Spleen (tissue), 11 donors: ENCODE measurements around the gene GCNA. TPM values are rescaled to one million over a fixed set of nuclear protein-coding genes. Genes with fewer than 3 reads are reported as not detected.

ENCODE experiments used
- DNase-seq: peaks from one replicate; pipeline ENCODE4 v3.0.0-alpha.2; 2020
- H3K27ac ChIP-seq, 8 donors: fragments of 200-600 bp; sonication (generic) in 7 of 8; 1 replicate in 4 of 8; 2 replicates in 4 of 8; pipeline versions ENCODE4 v1.5.0 to v1.8.0; 2016 to 2021; ENCODE audit warnings: inconsistent platforms in 4 of 8, mild to moderate bottlenecking in 4 of 8, moderate library complexity in 1 of 8
- H3K27me3 ChIP-seq, 7 donors: fragments of 200-600 bp; sonication (generic) in 6 of 7; replicated peaks in 1 of 7; 1 replicate in 4 of 7; 2 replicates in 3 of 7; pipeline versions ENCODE4 v1.5.0 to v1.8.0; 2016 to 2021; ENCODE audit warnings: inconsistent platforms in 3 of 7, mild to moderate bottlenecking in 1 of 7
- H3K36me3 ChIP-seq, 6 donors: fragments of 200-600 bp; sonication (generic) in 5 of 6; 1 replicate in 4 of 6; 2 replicates in 2 of 6; pipeline versions ENCODE4 v1.5.0 to v1.8.0; 2016 to 2021; ENCODE audit warnings: inconsistent platforms in 2 of 6
- H3K4me1 ChIP-seq, 6 donors: fragments of 200-600 bp; sonication (generic) in 5 of 6; 1 replicate in 3 of 6; 2 replicates in 3 of 6; pipeline versions ENCODE4 v1.5.0 to v1.8.0; 2016 to 2021; ENCODE audit warnings: inconsistent platforms in 3 of 6
- H3K4me3 ChIP-seq, 8 donors: fragments of 200-600 bp; sonication (generic) in 7 of 8; 1 replicate in 4 of 8; 2 replicates in 4 of 8; pipeline versions ENCODE4 v1.5.0 to v1.8.0; 2016 to 2021; ENCODE audit warnings: inconsistent platforms in 4 of 8, mild to moderate bottlenecking in 4 of 8, moderate library complexity in 2 of 8
- H3K9me3 ChIP-seq, 8 donors: fragments of 200-600 bp; sonication (generic) in 7 of 8; 1 replicate in 4 of 8; 2 replicates in 4 of 8; pipeline versions ENCODE4 v1.5.0 to v1.8.0; 2016 to 2021; ENCODE audit warnings: inconsistent platforms in 4 of 8
- POLR2A ChIP-seq, 3 donors: fragments of 450-650 bp; IDR thresholded peaks; one replicate each; pipeline ENCODE4 v1.5.1; 2017; ENCODE audit warnings: antibody characterized with exemption in 3 of 3, mild to moderate bottlenecking in 1 of 3
- POLR2AphosphoS5 ChIP-seq, 3 donors: sonication (generic); formaldehyde crosslinking; IDR thresholded peaks; one replicate each; pipeline ENCODE4 v1.5.1; 2017; ENCODE audit warnings: antibody characterized with exemption in 3 of 3
- WGBS, 5 donors: extraction: QIAGEN DNeasy Blood & Tissue Kit in 3 of 5; methylation state at CpG; one replicate each; pipeline versions ENCODE4 v1.1.5 to v1.1.7; 2013 to 2018; 5-methylcytosine and 5-hydroxymethylcytosine counted together
- intact Hi-C: fragments of 100-400 bp; cut with DNase I; formaldehyde crosslinking; loops from one replicate; pipeline ENCODE4 v1.15.0; 2023; ENCODE audit warnings: low total_unique reads
- polyA plus RNA-seq, 3 donors: library from polyadenylated mRNA; stranded (reverse); fragments of 200-250 nt; gene quantifications; one replicate each; pipeline ENCODE4 v1.2.1, GENCODE V29; 2013
- total RNA-seq, 7 donors: library from RNA; depleted of rRNA in 3 of 7; stranded (reverse); fragments of >200 nt in 3 of 7; fragmentation: NEBNext Ultra II Directional in 4 of 7; extraction: Animal tissue kit (Norgen Biotek cat#: 25700) in 4 of 7; gene quantifications; one replicate each; pipeline versions ENCODE4 v1.1.0 to v1.2.1, GENCODE V29; 2016 to 2021
- TF ChIP-seq, protein P1 (sequence below), 11 experiments: fragments of 200-600 bp in 7 of 11; fragments of 450-650 bp in 4 of 11; sonication (generic) in 4 of 11; IDR thresholded peaks in 8 of 11; conservative IDR thresholded peaks in 3 of 11; 1 replicate in 7 of 11; 2 replicates in 4 of 11; pipeline versions ENCODE4 v1.4.0 to v1.8.0; 2016 to 2021; ENCODE audit warnings: antibody characterized with exemption in 11 of 11, inconsistent platforms in 4 of 11, mild to moderate bottlenecking in 1 of 11
- donor health status: healthy with polysubstance abuse.
- donor health status: DM: no; HTN: no; CAD: no; lungs with moderate emphysema.
- donor health status: DM: no; HTN: no; CAD: no.
- donor health status: Bipolar disorder and iron deficiency.
- donor health status: healthy.
- donor health status: DM: no; HTN: no; CAD: no.
- donor health status: DM: yes; HTN: yes; CAD: no.

GCNA gene
- total and polyA plus RNA-seq, 10 donors: 1.8 to 12.8 (median 3.8) TPM

DNA sequence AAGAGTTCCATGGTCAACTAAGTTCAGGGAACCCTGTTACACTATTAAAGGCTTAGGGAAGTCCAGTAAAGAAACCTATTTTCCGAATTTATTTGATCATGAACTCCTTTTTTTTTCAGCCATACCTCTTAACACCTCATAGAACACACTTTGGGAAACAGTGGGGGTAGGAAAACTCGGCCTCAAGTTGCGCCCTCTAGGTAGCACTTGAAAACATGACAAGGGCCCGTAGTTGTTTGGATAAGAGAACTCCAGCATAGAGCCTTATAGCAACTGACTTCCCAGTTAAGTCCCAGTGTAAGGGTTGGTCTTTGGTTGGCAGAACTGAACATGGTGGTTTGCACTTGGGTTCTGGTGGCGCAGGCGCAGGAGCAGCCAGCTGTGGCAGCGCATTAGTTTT, 30.9 kb upstream of the GCNA start:
- Histone ChIP-seq H3K27me3 (no peaks in the 10 kb centered on the region), H3K27ac (no peak overlapping the region), H3K4me1 (peaks cover 8 to 55% (median 27%) of the 10 kb centered on the region in 6 donors), H3K4me3 (no peak overlapping the region), H3K36me3 (peaks cover 0 to 91% (median 31%) of the 10 kb centered on the region in 6 donors), H3K9me3 (no peaks in the 10 kb centered on the region)
- TF ChIP-seq, protein P1, sequence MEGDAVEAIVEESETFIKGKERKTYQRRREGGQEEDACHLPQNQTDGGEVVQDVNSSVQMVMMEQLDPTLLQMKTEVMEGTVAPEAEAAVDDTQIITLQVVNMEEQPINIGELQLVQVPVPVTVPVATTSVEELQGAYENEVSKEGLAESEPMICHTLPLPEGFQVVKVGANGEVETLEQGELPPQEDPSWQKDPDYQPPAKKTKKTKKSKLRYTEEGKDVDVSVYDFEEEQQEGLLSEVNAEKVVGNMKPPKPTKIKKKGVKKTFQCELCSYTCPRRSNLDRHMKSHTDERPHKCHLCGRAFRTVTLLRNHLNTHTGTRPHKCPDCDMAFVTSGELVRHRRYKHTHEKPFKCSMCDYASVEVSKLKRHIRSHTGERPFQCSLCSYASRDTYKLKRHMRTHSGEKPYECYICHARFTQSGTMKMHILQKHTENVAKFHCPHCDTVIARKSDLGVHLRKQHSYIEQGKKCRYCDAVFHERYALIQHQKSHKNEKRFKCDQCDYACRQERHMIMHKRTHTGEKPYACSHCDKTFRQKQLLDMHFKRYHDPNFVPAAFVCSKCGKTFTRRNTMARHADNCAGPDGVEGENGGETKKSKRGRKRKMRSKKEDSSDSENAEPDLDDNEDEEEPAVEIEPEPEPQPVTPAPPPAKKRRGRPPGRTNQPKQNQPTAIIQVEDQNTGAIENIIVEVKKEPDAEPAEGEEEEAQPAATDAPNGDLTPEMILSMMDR (IDR thresholded peaks at IDR 0.05 in 8 of 11, conservative IDR thresholded peaks at IDR 0.05 in 3 of 11): no peak
- TF ChIP-seq POLR2AphosphoS5 (IDR thresholded peaks at IDR 0.05): peak in 1 of 3 donors; percentile 21
- intact Hi-C loops: no loop called here
- 83 to 98% (median 95%) methylated on average over 7 of the region's 7 CpGs for WGBS, 5 donors
- DNase-seq: no peak

DNA sequence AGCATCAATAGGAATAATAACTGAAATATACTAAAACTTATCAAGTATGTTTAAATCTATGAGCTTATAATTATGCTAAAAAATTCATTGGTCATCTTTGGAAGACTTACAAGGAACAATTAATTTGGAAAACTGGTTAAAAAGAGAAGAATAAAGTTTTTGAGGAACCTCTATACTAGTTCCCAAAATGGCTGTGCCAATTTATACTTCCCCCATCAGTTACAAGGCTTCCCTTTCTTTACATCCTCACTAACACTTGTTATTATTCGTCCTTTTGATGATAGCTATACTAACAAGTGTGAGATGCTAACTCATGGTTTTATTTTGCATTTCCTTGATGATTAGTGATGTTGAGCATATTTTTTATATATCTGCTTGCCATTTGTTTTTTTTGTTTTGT, 28.3 kb upstream of the GCNA start:
- Histone ChIP-seq H3K36me3 (peaks cover 0 to 100% (median 36%) of the 10 kb centered on the region in 6 donors), H3K4me1 (peaks cover 0 to 28% (median 8%) of the 10 kb centered on the region in 6 donors), H3K27me3 (no peaks in the 10 kb centered on the region), H3K9me3 (no peaks in the 10 kb centered on the region), H3K27ac (peak overlapping the region in 2 of 8 donors; percentile 34 to 50), H3K4me3 (no peak overlapping the region)
- TF ChIP-seq, protein P1 (IDR thresholded peaks at IDR 0.05 in 8 of 11, conservative IDR thresholded peaks at IDR 0.05 in 3 of 11): no peak
- TF ChIP-seq POLR2A (IDR thresholded peaks at IDR 0.05): no peak
- no peak for TF ChIP-seq POLR2AphosphoS5 (IDR thresholded peaks at IDR 0.05)
- intact Hi-C loops: no loop called here
- DNase-seq: no peak
- WGBS, 5 donors: 52 to 69% (median 60%) methylated on average over 1 of the region's 1 CpG

DNA sequence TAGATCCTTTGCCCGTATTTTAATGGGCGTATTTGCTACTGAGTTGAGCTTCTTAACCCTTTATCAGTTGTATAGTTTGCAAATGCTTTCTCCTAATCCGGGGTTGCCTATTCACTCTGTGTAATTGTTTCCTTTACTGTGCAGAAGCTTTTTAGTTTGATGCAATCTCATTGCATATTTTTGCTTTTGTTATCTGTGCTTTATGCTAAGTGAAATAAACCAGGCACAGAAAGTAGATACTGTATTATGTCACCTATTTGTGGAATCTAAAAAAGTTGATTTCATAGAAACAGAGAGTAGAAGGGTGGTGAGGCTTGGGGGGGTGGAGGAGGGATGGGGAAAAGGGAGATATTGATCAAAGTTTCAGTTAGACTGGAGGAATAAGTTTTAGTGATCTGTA, 27.7 kb upstream of the GCNA start:
- intact Hi-C loops: no loop called here
- 80 to 91% (median 82%) methylated on average over 3 of the region's 3 CpGs for WGBS, 5 donors
- DNase-seq: no peak
- H3K27ac ChIP-seq: peak overlapping the region in 2 of 8 donors; percentile 34 to 50
- peaks cover 0 to 22% (median 5%) of the 10 kb centered on the region in 6 donors for H3K4me1 ChIP-seq
- TF ChIP-seq POLR2AphosphoS5 (IDR thresholded peaks at IDR 0.05): no peak
- TF ChIP-seq POLR2A (IDR thresholded peaks at IDR 0.05): no peak
- TF ChIP-seq, protein P1 (IDR thresholded peaks at IDR 0.05 in 8 of 11, conservative IDR thresholded peaks at IDR 0.05 in 3 of 11): no peak
- peaks cover 0 to 100% (median 40%) of the 10 kb centered on the region in 6 donors for H3K36me3 ChIP-seq
- H3K9me3 ChIP-seq: no peaks in the 10 kb centered on the region
- no peak overlapping the region for H3K4me3 ChIP-seq
- H3K27me3 ChIP-seq: no peaks in the 10 kb centered on the region

DNA sequence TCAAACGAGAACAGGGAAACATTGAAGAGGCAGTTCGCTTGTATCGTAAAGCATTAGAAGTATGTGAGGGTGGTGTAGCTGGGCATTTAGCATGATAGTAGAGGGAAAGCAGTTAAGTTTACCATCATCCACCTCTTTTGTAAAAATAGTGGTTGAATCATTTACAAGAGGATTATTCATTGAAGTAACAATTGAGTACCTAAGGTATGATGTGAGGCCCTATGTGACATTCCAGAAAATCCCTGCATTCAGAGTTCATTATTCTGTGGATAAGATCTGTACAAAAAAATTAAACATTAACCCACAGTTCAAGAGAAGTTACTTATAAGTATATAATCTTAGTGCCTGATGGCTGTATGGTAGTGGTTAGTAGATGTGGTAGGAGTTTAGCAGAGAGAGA, 22.2 kb upstream of the GCNA start:
- intact Hi-C loops: no loop called here
- Histone ChIP-seq H3K9me3 (no peaks in the 10 kb centered on the region), H3K27ac (no peak overlapping the region)

More for the DNA sequence above, 22.2 kb upstream of the GCNA start:
- H3K27me3 ChIP-seq: no peaks in the 10 kb centered on the region
- H3K4me1 ChIP-seq: no peaks in the 10 kb centered on the region
- DNase-seq: no peak
- no peak for TF ChIP-seq POLR2A (IDR thresholded peaks at IDR 0.05)
- TF ChIP-seq, protein P1 (IDR thresholded peaks at IDR 0.05 in 8 of 11, conservative IDR thresholded peaks at IDR 0.05 in 3 of 11): no peak
- no peak for TF ChIP-seq POLR2AphosphoS5 (IDR thresholded peaks at IDR 0.05)
- 88 to 96% (median 93%) methylated on average over 3 of the region's 3 CpGs for WGBS, 5 donors
- H3K36me3 ChIP-seq: peaks cover 0 to 100% (median 61%) of the 10 kb centered on the region in 6 donors
- H3K4me3 ChIP-seq: no peak overlapping the region
